Mesodermal cell (in vitro differentiated cells): Measurements from ENCODE around the gene SLC10A2.

ENCODE experiments used
- H3K27ac ChIP-seq: 2 replicates; pipeline ENCODE4 v1.7.0; 2013; ENCODE audit warnings: mild to moderate bottlenecking, low read depth, low read length, moderate library complexity; ENCODE audit not compliant: severe bottlenecking
- H3K36me3 ChIP-seq: 2 replicates; pipeline ENCODE4 v1.7.1; 2013; ENCODE audit warnings: mild to moderate bottlenecking, low read length, moderate library complexity; ENCODE audit not compliant: control insufficient read depth, insufficient read depth
- H3K4me1 ChIP-seq: one replicate; pipeline ENCODE4 v1.7.1; 2013; ENCODE audit warnings: mild to moderate bottlenecking, low read length; ENCODE audit not compliant: insufficient read depth, control insufficient read depth, poor library complexity, severe bottlenecking
- H3K4me3 ChIP-seq: 2 replicates; pipeline ENCODE4 v1.7.0; 2013; ENCODE audit warnings: low read length, control low read depth, mild to moderate bottlenecking; ENCODE audit not compliant: insufficient read depth, poor library complexity, severe bottlenecking; ENCODE audit errors: extremely low read depth
- H3K9me3 ChIP-seq: 2 replicates; pipeline ENCODE4 v1.7.1; 2013; ENCODE audit warnings: mild to moderate bottlenecking, low read length, moderate library complexity; ENCODE audit not compliant: control insufficient read depth
- WGBS, 2 experiments: methylation state at CpG; one replicate each; pipeline ENCODE4 v1.1.5; 2013; ENCODE audit warnings: missing lambda C conversion rate in 2 of 2; ENCODE audit not compliant: insufficient coverage in 2 of 2; 5-methylcytosine and 5-hydroxymethylcytosine counted together

The SLC10A2 gene

DNA sequence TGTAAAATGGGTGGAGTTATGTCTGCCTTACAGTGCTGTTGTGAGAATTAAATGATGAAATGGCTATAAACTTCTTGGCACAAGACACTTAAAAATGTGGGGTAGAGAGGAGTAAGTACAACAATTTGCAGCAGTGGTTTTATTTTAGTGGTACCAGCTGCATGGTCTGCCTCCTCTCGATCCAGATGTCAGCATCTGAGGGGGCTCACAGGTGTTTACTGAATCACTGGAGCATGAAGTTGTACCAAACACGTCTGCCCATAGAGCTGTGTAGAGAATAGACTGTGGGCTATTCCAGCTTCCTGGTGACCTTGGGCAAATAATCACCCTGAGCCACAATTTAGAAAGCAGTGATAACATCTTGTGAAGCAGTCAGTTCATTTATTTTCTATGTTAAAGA, 11.1 kb downstream of the SLC10A2 start:
- Histone ChIP-seq H3K4me3 (no peak overlapping the region), H3K36me3 (no peaks in the 10 kb centered on the region), H3K4me1 (no peaks in the 10 kb centered on the region), H3K27ac (no peak overlapping the region), H3K9me3 (peaks cover 12% of the 10 kb centered on the region)
- 79 to 100% methylated on average over 1 to 2 of the region's 2 CpGs for WGBS, 2 experiments

DNA sequence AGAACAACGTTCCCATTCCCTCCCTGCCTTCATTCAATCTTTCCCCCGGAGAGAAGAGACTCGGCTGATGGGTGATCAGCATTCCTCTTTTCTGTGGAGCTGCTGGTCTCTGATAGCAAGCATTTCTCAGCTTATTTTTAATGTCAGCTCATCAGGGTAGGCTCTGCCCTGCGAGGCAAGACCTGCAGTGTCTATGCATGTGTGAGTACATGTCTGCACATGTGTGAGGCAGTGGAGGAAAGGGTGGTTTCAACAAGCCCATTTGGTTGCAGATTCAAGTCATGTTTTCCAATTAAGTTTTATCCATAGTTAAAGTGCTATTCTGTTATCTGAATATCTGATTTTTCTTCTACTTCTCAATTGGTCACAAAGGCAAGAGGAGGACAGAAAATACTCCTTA, 19.5 kb downstream of the SLC10A2 start:
- Histone ChIP-seq H3K4me3 (no peak overlapping the region), H3K9me3 (no peaks in the 10 kb centered on the region), H3K27ac (no peak overlapping the region), H3K4me1 (no peaks in the 10 kb centered on the region), H3K36me3 (no peaks in the 10 kb centered on the region)
- WGBS, 2 experiments = 84 to 92% methylated on average over 2 to 4 of the region's 4 CpGs

DNA sequence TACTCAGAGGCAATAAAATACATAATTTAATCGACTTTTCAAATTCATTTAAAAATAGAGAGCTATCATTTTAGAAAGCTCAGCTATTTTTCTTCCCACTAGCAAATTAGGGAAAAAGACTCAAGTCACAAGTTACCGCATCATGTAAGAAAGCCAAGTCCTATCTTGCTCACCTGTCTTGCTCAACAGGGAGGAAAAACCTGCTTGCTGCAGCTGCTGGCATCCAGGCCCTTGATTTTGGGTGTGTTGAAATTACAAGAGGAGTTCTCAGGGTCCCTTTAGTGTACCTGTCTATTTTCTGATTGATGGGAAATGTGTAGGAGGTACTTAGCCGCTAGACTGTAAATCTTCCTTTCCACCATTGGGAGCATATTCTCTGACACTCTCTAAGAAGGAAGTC, 22.2 kb downstream of the SLC10A2 start:
- Histone ChIP-seq H3K36me3 (no peaks in the 10 kb centered on the region), H3K4me1 (no peaks in the 10 kb centered on the region), H3K9me3 (no peaks in the 10 kb centered on the region), H3K27ac (no peak overlapping the region), H3K4me3 (no peak overlapping the region)
- no CpG with 5 or more reads among the region's 3 CpGs for WGBS, 2 experiments

- no CpG with 5 or more reads among the region's 1 CpG for WGBS, 2 experiments
- no peaks in the 10 kb centered on the region for H3K36me3 ChIP-seq
- H3K9me3 ChIP-seq = no peaks in the 10 kb centered on the region
- no peak overlapping the region for H3K4me3 ChIP-seq
- no peak overlapping the region for H3K27ac ChIP-seq
- no peaks in the 10 kb centered on the region for H3K4me1 ChIP-seq
Observed at GRCh38 chr13:103040006-103040405, 26.2 kb downstream of the SLC10A2 start.

- H3K4me1 ChIP-seq = no peaks in the 10 kb centered on the region
- H3K9me3 ChIP-seq = no peaks in the 10 kb centered on the region
- H3K27ac ChIP-seq = no peak overlapping the region
- WGBS, 2 experiments = 17 to 100% methylated on average over 1 of the region's 2 CpGs
- H3K36me3 ChIP-seq = no peaks in the 10 kb centered on the region
- H3K4me3 ChIP-seq = no peak overlapping the region
Observed at GRCh38 chr13:103039183-103039582, 27.0 kb downstream of the SLC10A2 start.

GRCh38 chr13:103036268-103036667, 29.9 kb downstream of the SLC10A2 start:
- no peaks in the 10 kb centered on the region for H3K9me3 ChIP-seq
- no peaks in the 10 kb centered on the region for H3K4me1 ChIP-seq
- H3K27ac ChIP-seq = no peak overlapping the region
- H3K36me3 ChIP-seq = no peaks in the 10 kb centered on the region
- WGBS, 2 experiments = no CpG with 5 or more reads among the region's 1 CpG
- no peak overlapping the region for H3K4me3 ChIP-seq

DNA sequence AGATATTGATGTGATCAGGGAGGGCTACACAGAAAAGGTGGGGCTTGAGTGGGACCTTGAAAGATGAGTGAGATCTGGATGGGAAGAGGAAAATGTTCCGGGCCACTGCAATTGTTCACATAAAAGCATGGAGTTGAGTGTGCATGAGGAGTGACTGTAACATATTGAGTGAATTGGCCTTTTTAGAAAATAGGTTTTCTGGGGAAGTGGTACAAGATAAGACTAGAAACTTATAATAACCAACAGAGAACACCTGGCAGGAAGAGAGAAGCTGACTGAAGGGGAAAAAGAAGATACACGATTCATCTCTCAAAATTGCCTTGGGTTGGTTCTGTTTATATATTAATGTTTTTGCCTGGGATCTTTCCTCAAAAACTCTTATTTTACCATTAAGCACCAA, 32.2 kb downstream of the SLC10A2 start:
- H3K4me1 ChIP-seq = no peaks in the 10 kb centered on the region
- 100% methylated on average over 1 of the region's 2 CpGs; no CpG with 5 or more reads in 1 of the 2 experiments for WGBS, 2 experiments
- H3K4me3 ChIP-seq = no peak overlapping the region
- no peaks in the 10 kb centered on the region for H3K9me3 ChIP-seq
- H3K36me3 ChIP-seq = no peaks in the 10 kb centered on the region
- H3K27ac ChIP-seq = no peak overlapping the region

- no CpG with 5 or more reads among the region's 2 CpGs for WGBS, 2 experiments
- Histone ChIP-seq H3K4me3 (no peak overlapping the region), H3K4me1 (no peaks in the 10 kb centered on the region), H3K9me3 (no peaks in the 10 kb centered on the region), H3K36me3 (no peaks in the 10 kb centered on the region), H3K27ac (no peak overlapping the region)
Observed at GRCh38 chr13:103031332-103031873, 34.8 kb downstream of the SLC10A2 start.

DNA sequence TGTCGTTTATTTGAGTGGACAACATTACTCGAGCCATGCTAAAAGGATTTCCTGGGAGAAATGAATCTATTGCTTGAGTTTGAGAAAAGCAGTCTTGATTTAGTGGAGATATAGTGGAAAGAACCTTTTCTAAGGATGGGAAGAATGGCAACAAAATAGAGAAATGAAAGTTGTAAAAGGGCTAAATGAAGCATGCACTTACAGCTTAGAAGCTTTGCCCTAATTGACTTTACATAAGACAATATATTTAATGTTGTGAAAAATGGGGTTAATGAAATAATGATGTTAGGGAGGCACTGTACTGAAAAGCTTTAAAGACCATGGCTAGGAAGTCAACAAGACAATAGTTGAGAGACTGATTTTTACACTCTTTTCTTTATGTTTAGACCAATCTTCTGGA, 35.4 kb downstream of the SLC10A2 start:
- WGBS, 2 experiments = 100% methylated on average over 2 of the region's 2 CpGs; no CpG with 5 or more reads in 1 of the 2 experiments

GRCh38 chr13:103029798-103030197, 36.4 kb downstream of the SLC10A2 start:
- no peak overlapping the region for H3K27ac ChIP-seq
- H3K4me3 ChIP-seq = no peak overlapping the region
- no peaks in the 10 kb centered on the region for H3K4me1 ChIP-seq
- no peaks in the 10 kb centered on the region for H3K9me3 ChIP-seq
- 70 to 71% methylated on average over 2 of the region's 2 CpGs for WGBS, 2 experiments
- H3K36me3 ChIP-seq = no peaks in the 10 kb centered on the region

More for the DNA sequence above, 35.4 kb downstream of the SLC10A2 start:
- H3K9me3 ChIP-seq = no peaks in the 10 kb centered on the region
- no peak overlapping the region for H3K4me3 ChIP-seq
- no peaks in the 10 kb centered on the region for H3K36me3 ChIP-seq
- H3K27ac ChIP-seq = no peak overlapping the region
- H3K4me1 ChIP-seq = no peaks in the 10 kb centered on the region

DNA sequence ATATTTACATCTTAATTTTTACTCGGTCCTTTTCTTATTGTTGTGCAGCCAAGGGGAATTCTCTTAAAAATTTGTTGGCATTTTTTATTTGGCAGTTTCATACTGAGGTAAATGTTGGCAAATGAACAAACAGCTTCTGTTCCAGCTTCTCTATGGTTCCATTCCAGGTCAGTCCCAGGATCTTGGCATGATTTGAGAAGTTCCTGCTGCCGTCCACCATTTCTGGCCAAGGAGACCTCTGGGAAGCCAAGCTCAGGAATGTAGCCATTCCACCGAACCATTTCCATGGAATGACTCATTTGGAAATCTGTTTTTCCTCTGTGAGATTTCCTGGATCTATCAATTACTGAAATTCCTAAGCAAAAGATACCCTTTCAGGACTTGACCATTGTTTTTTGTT, 43.9 kb downstream of the SLC10A2 start:
- 86 to 90% methylated on average over 2 of the region's 3 CpGs for WGBS, 2 experiments
- no peaks in the 10 kb centered on the region for H3K9me3 ChIP-seq
- no peak overlapping the region for H3K4me3 ChIP-seq
- no peaks in the 10 kb centered on the region for H3K4me1 ChIP-seq
- no peaks in the 10 kb centered on the region for H3K36me3 ChIP-seq
- no peak overlapping the region for H3K27ac ChIP-seq
